Measurements from ENCODE around the gene STK33. TPM values are rescaled to one million over a fixed set of nuclear protein-coding genes. Genes with fewer than 3 reads are reported as not detected.

Gene STK33
- total RNA-seq, 2 donors from 2014 or later: 7.3 to 14.8 TPM

GRCh38 chr11:8390851-8391612 lies 203.0 kb downstream of the STK33 start:
- TF ChIP-seq CTCF (IDR thresholded peaks at IDR 0.05): no peak
- no peak for TF ChIP-seq POLR2A (IDR thresholded peaks at IDR 0.05)
- Histone ChIP-seq H3K27ac (no peak overlapping the region), H3K36me3 (replicated peaks in 1 of 2; ENCODE audit: insufficient read depth in 1 of 2, low read depth in 2 of 2) (no peaks in the 10 kb centered on the region), H3K27me3 (no peaks in the 10 kb centered on the region), H3K4me1 (peaks cover 7% of the 10 kb centered on the region), H3K9me3 (no peaks in the 10 kb centered on the region), H3K4me3 (no peak overlapping the region)
- ATAC-seq (no peak), DNase-seq (no peak)
- intact Hi-C loops (cut with DNase I): no loop called here
- WGBS, 2 donors: 94 to 97% methylated on average over 9 of the region's 9 CpGs

DNA sequence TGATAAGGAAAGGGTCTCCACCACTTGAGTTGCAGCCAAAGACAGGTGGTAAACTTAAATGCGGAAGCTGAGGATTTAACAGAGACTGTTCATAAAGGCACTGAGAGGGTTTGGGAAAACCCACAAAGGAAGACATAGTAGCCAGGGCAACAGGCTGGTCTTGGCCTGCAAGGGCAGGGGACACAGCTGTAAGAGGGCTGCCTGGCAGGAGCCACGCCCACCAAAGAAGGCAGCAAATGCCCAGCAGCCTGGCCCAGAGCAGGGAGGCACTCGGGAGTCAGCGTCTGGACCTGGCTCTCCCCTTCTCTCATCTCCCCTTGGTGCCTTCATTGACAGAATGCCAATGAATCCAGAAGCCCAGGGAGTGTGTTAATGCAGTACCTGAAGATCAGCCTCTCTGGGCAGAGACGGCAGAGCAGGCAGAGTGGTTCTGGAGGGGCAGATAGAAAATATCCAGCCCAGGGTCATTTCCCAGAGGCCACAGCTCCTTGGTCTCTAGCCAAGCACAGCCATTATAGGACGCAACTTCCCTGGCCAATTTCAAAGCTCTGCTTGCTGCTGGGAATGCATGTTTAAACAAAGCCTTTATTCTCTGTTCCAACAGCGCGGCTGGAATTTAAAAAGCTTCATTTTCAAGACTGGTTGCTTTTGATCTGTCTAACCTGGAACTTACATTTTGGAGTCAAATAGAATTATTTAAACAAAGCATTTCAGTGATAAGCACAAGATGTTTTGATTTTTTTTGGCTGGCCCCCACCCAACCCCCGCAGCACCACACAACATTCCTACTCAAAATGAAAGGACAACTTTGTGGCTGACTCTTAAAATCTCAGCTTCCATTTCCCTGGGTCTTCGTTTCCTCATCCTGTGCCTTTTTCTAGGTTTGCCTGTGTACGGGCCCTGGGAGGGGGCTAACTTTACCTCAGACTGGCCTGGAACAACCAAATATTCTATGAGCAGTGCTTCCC lies 204.7 kb downstream of the STK33 start:
- peak; percentile 57 for ATAC-seq
- no peak overlapping the region for H3K4me3 ChIP-seq

DNA sequence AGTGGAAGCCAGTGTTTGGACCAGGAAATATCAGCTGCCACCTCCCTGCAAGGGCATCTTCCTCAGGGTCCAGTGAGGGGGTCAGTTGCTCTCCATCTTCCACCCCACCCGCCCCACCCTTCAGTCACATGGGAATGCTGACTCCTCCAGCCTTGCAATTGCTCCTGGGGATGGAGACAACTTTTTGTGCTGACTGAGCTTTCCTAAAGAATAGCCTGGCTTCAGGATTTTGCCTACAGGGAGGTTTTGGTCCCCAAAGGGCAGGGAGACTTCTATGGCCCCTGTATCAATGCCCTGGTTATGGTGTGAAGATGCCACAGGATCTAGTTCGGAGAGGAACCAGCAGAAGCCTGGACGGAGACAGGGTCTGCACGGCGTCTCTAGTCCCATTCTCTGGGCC lies 206.3 kb downstream of the STK33 start:
- Histone ChIP-seq H3K27me3 (no peaks in the 10 kb centered on the region), H3K4me1 (peaks cover 7% of the 10 kb centered on the region), H3K27ac (no peak overlapping the region), H3K4me3 (no peak overlapping the region), H3K9me3 (no peaks in the 10 kb centered on the region), H3K36me3 (replicated peaks in 1 of 2; ENCODE audit: insufficient read depth in 1 of 2, low read depth in 2 of 2) (no peaks in the 10 kb centered on the region)
- DNase-seq (no peak), ATAC-seq (no peak)
- WGBS, 2 donors: 89 to 100% methylated on average over 5 of the region's 5 CpGs
- no peak for TF ChIP-seq POLR2A (IDR thresholded peaks at IDR 0.05)
- no peak for TF ChIP-seq CTCF (IDR thresholded peaks at IDR 0.05)
- intact Hi-C loops (cut with DNase I): no loop called here

More for the DNA sequence above, 204.7 kb downstream of the STK33 start:
- Histone ChIP-seq H3K4me1 (peaks cover 7% of the 10 kb centered on the region), H3K27me3 (no peaks in the 10 kb centered on the region), H3K27ac (peak overlapping the region in 3 of 4 donors; percentile 25 to 49 (median 44)), H3K36me3 (replicated peaks in 1 of 2; ENCODE audit: insufficient read depth in 1 of 2, low read depth in 2 of 2) (no peaks in the 10 kb centered on the region), H3K9me3 (no peaks in the 10 kb centered on the region)
- intact Hi-C loops (cut with DNase I): no loop called here
- TF ChIP-seq POLR2A (IDR thresholded peaks at IDR 0.05) (no peak), CTCF (IDR thresholded peaks at IDR 0.05) (no peak)
- WGBS, 2 donors: 46 to 47% methylated on average over 11 of the region's 11 CpGs
- peak in 3 of 4 donors; percentile 24 to 36 (median 34) for DNase-seq

- H3K27me3 ChIP-seq: no peaks in the 10 kb centered on the region
- 56 to 61% methylated on average over 7 of the region's 7 CpGs for WGBS, 2 donors
- intact Hi-C loops (cut with DNase I): no loop called here
- peaks cover 7% of the 10 kb centered on the region for H3K4me1 ChIP-seq
- TF ChIP-seq CTCF (IDR thresholded peaks at IDR 0.05) (no peak), POLR2A (IDR thresholded peaks at IDR 0.05) (no peak)
- ATAC-seq (no peak), DNase-seq (no peak)
- no peak overlapping the region for H3K27ac ChIP-seq
- H3K36me3 ChIP-seq (replicated peaks in 1 of 2; ENCODE audit: insufficient read depth in 1 of 2, low read depth in 2 of 2): no peaks in the 10 kb centered on the region
- no peaks in the 10 kb centered on the region for H3K9me3 ChIP-seq
- no peak overlapping the region for H3K4me3 ChIP-seq
Measured at GRCh38 chr11:8387141-8387540, 206.9 kb downstream of the STK33 start.

Measured in body of pancreas (tissue), 4 donors.